Measurements from ENCODE around the gene RAB31.
"Not testable (repeated sequence)": the region's sequence is repeated elsewhere in the genome, so short reads cannot be mapped to it uniquely, and the experiment has no call there.

RAB31 gene

DNA sequence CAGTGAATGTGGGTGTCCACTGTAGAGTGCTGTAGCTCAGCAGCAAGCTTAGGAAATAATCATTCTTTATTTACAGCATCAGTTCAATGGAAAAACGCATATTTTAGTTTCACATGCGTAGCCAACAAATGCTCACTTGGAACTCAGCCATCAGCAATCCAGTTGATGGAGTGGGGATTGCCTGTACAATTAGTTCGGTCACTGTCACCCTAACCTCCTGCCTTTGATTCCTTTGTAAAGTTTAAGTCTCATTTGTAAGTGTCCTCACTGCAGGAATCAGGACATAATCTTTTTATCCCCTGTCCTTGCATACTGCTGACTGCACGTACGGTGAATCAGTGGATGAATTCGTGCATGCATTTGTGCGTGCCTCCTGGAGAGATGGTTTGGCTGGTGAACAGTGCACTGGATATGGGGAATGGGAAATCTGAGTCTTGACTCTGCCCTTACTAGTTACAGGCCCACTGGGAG, 55.9 kb downstream of the RAB31 start:
- peak; percentile 29 for DNase-seq

DNA sequence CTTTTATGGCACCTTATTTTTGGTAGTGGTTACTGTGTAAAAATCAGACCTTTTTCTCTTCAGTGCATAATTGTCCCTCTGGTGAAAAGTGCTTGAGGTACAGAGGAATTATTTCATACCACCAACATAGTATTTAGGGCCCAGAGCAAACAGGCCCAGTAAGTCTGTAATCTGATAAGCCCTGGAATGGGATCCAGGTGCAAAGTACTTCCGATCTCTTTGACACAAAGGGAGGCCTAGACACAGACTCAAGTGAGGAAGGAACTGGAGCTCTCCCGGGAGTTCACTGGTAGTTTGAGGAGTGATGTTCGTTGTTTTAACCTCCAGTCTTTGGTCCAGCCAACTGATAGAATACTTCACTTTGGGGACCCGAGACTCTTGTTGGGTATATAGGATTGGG, 57.4 kb downstream of the RAB31 start:
- DNase-seq = no peak

DNA sequence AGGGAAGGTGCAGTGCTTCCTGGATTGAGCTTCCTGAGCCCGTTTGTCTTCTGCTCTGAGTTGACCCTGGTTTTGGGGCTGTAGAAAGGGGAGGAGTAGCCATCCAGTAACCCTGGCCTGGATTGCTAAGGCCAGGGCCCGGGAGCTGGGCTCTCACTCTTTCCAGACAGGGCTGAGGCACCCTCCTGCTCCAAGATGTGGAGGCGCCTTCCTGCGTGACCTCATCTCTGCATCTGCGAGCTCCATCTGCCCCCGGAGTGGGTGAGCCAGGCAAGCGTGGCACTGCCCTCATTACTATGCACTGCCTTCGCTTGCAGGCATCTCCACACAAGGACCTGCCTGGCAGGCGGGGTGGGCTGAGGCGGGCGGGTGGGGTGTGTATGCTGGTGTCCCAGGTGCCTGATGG, 58.0 kb downstream of the RAB31 start:
- no peak for DNase-seq

DNA sequence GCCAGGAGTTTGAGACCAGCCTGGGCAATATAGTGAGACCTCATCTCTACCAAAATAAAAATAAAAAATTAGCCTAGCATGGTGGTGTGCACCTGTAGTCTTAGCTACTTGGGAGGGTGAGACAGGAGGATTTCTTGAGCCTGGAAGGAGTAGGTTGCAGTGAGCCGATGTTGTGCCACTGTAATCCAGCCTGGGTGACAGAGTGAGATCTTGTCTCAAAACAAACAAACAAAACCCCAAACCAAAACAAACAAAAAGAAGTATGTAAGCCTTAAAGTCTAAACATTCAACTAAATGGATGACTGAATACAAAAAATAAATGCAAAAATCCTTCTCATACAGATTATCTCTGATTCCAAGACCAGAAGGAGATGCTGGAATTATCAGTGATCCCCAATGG, 58.6 kb downstream of the RAB31 start:
- DNase-seq = no peak

DNA sequence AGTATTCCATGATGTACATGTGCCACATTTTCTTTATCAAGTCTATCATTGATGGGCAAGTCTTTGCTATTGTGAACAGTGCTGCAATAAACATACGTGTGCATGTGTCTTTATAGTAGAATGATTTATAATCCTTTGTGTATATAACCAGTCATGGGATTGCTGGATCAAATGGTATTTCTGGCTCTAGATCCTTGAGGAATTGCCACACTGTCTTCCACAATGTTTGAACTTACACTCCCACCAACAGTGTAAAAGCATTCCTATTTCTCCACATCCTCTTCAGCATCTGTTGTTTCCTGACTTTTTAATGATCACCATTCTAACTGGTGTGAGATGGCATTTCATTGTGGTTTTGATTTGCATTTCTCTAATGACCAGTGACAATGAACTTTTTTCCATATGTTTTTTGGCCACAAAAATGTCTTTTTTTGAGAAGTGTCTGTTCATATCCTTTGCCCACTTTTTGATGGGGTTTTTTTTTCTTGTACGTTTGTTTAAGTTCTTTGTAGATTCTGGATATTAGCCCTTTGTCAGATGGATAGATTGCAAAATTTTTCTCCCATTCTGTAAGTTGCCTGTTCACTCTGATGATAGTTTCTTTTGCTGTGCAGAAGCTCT, 60.1 kb downstream of the RAB31 start:
- not testable (repeated sequence) for DNase-seq

DNA sequence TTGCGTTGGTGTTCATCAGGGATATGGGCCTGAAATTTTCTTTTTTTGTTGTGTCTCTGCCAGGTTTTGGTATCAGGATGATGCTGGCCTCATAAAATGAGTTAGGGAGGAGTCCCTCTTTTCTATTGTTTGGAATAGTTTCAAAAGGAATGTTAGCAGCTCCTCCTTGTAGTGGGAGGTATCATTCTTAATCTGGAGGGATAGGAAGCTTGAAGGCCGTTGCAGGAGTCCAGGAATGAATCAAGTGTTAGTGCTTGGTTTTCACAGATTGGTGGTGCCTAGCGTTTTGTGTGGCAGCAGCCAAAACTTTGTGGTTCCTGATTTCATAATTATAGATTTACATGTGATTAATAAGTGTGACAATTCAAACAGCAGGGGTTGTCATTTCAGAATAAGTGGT, 62.0 kb downstream of the RAB31 start:
- DNase-seq = not testable (repeated sequence)

DNA sequence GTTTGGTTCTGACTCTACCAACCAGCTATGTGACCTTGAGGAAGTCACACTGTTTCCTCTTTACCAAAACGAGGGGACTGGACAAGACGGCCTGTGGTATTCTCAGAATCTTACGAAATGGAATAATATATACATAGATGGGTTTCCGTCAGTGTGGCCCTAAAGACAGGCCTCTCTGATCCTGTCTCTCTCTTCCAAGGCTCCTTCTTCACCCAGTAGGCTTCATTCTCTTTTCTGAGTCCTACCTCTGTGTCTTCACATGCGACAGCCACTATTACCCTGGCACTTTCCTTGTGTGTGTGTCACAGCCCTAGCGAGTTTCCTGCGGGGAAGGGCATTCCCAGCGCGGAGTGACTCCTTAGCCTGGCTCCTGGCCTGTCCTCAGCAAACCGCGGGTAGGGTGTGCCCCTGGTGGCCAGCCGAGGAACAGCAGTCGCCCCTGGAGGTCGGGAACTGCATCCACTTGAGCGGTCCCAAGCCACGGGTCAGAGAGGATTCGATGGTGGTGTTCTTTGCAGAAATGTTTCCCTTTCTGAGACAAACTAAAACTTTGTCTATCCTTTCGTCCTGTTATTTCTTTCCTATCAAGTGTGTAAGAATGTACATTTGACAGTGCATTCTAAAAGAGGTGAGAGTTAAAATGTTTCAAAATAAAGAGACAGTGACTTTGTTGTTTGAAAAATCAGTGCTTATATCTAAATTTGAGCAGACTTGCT, 63.3 kb downstream of the RAB31 start:
- peak; percentile 86 for DNase-seq

DNA sequence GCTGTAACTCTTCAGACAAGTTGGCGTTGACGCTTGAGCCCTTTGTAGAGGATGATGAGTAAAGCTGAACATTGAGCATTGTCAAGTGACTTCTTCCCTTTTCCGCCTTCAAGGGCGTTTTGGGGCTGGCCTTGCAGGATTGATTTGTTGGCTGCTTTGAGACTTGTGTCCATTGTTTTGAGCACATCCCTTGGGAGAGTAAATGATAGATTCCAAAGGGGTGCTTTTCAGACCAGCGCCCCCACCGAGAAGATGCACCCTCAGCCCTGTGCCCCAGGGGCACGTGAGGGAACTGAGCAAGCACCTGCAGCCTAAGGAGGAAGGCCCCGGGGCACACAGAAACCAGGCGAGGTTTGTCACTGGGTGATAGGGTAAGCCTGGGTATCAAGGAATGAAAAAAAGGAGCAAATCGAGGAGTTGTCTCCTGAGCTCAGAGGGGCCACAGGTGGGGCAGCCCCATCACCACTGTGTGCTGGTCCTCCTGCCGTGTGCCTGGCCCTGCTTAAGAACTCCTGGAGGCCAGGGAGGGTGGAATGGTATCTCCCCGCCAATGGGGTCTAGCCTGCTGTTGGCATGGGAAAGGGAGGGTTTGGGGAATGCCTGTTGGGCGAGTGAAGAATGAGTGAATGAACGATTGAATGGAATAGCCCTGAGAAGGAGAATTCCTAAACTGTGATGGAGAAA, 64.0 kb downstream of the RAB31 start:
- DNase-seq = no peak

DNA sequence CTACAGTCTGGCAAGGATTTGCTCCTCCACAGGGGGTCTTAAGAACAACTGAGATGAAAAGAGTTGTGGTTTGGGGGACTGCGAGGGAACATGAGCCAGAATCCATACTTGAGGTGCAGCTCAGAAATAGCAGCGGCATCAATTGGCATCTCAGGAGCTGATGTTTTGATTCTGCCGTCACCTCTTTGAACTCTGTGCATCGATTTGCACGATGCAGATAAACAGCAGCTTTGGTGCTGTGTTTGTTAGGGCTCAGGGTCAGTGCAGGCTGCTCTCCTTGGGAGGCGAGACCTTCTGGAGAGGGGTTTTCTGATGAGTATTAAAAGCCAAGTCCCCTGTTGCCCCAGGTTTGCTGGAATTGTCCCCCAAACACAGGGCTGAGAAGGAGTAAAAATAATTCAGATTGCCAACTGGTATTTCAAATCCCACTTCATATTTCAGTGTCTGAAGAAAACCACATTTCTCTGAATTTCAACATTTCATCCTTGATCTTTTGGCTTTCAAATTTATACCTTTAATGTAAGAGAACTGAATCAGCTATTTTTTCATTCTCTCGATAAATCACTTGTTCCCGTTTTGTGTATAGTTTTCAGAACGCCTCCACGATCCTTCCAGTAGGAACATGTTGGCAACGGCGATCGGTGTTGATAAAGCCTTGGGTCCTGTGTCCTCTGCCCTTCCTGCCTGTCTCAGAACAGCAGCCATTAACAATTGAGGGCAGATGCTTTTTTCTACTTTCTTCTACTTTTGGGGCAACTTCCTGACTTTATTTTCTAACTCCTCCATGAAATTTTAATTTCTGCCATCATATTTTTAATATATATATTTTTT, 65.0 kb downstream of the RAB31 start:
- DNase-seq = no peak

DNA sequence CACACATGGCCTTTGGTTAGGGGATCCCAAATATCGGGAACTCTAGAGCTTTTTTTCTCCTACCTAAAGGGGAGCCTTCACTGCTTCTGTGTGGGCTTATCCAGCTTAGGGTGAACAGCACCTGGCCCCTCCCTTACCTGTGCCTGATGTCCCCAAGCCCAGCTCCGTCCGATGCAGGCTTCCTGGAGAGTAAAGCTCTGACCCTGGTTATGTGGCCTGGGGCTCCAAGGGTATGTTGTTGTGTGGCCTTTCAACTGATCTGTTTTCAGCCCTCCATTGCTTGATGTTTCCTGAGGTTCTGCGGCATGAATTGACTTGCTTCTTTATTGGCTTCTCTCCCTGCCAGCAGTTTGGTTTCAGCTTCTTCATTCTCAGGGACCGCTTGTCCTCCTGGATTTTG, 66.0 kb downstream of the RAB31 start:
- no peak for DNase-seq

DNA sequence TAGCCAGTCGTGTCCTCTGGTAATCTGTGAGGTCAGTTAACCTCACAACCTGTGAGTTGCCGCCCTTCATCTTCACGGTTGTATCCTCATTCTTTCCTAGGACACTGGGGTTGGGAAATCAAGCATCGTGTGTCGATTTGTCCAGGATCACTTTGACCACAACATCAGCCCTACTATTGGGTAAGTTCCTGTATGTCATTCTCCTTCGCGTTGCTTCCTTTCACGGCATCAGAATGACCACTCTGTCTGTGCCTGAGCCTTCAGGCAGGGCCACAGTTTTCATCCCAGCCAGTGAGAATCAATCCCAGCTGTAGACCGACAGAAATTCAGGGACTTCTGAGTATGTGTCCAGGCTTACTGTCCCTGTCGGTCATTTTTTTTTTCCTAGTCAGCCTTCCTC, 67.1 kb downstream of the RAB31 start:
- no peak for DNase-seq

DNA sequence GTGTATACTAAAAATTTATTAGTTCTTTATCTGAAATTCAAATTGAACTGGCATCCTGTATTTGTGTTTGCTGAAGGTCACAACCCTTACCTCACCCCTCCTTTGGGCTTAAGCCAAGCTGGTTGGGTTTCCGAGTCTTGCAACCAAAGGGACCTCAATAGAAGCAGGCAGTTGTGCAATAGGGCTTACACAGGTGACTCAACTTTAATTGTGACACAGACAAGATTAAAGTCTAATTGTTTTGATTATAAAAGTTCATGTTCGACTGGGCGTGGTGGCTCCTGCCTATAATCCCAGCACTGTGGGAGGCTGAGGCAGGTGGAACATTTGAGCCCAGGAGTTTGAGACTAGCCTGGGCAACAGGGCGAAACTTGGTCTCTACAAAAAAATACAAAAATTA, 71.5 kb downstream of the RAB31 start:
- no peak for DNase-seq

DNA sequence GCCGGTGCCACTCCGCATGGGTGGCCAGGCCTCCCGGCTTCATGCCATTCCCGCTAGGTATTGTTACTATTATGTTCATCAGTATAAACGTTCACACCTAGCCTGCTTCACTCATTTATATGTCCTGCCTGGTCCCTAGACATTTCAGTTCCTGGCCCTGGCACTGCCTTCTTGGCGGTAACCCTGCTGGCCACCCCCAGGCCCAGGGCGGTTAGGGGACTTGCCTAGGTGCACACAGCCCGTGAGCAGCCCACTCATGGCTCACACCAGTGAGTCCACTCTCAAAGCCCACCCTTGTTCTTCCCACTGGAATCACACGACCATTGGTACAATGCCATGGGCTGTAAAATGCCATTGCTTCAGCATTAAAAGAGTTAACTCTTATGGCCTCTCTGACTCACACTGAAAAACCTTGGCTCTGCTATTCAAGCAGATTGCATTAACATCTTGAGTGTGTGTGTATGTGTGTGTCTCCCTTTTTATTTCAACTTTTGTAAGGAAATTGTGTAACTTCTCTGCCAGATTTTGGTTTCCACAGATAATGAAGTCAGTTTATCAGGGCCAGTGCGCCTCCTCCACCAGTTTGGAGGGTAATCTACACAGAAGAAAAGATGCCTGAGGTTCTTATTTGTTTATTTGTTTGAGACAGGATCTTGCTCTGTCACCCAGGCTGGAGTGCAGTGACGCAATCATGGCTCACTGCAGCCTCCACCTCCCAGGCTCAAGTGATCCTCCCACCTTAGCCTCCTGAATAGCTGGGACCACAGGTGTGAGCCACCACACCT, 74.2 kb downstream of the RAB31 start:
- no peak for DNase-seq

DNA sequence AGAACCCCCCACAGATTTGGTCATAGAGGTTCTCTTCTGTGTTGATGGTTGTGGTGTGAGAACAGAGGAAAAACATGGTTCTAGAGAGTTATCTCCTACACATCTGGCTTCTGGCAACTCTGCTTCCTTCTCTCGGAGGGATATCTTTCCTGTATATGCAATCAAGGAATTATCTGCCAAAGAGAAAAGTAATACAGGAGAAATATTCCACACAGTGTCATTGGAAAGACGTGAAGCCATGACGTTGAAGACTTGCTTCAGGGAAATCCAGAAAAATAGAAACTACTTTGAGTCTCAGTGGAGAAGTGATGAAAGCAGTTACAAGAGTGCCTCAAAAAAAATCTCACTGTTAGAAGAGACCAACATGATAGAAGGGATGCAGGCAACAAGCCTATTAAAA, 78.5 kb downstream of the RAB31 start:
- DNase-seq = no peak

DNA sequence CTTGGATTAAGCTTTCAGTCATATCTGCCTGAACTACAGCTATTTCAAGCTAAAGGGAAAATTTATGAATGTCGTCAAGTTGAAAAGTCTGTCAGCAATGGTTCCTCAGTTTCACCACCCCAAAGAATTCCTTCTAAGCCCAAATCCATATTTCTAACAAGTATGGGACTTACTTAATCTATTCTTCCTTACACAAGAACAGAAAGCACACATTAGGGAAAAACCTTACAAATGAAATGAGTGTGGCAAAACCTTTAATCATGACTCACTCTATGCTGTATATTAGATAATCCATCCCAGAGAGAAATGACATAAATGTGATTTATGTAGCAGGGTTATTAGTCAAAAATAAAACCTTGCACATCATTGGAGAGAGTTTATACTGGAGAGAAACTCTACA, 78.9 kb downstream of the RAB31 start:
- no peak for DNase-seq

DNA sequence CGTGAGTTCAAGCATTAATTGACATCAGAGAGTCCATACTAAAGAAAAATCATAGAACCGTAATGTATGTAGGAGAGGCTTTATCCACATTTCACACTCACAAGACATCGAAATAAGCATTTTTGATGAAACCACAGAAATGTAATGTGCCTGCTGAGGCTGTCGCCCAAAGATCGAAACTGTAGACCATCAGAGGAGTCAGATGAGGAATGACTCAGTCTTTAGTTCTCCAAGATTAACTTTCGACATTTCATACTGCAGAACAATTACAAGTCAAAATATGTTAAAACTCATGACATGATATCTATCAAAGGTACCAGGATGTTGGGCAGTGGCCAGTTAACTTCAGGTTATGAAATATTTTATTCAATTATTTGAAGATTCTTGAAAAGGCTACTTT, 79.6 kb downstream of the RAB31 start:
- DNase-seq = no peak

DNA sequence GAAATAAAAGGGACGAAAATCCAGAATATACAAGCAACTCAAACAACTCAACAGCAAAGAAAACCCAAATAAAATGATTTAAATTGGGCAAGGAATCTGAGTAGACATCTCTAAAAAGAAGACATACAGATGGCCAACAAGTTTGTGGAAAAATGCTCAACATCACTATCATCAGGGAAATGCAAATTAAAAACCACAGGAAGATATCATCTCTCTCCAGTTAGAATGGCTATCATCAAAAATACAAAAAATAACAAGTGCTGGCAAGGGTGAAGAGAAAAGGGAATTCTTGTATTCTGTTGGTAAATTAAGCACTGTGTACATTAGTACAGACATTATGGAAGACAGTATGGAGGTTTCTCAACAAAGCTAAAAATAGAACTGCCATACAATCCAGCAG, 80.0 kb downstream of the RAB31 start:
- no peak for DNase-seq

DNA sequence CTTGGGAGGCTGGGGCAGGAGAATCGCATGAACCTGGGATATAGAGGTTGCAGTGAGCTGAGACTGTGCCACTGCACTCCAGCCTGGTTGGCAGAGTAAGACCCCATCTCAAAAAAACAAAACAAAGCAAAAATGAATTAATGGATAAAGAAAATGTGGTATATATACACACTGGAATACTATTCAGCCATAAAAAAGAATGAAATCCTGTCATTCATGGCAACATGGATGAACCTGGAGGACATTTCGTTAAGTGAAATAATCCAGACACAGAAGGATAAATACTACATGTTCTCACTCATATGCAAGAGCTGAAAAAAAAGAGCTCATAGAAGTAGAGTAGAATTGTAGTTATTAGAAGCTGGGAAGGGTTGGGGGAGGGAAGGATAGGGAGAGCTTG, 80.8 kb downstream of the RAB31 start:
- DNase-seq = no peak

DNA sequence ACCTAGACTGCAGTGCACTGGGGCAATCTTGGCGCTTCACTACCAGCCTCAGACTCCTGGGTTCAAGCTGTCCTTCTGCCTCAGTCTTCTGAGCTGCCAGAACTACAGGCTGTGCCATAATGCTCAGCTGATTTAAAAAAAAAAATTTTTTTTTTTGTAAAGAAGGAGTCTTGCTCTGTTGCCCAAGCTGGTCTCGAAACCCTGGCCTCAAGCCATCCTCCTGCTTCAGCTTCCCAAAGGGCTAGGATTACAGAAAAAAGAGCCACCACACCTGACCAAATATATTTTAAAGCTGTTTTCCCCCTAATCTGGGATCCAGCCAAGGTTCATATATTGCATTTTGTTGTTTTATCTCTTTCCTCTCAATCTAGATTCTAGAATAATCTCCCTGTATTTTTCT, 82.2 kb downstream of the RAB31 start:
- DNase-seq = no peak

DNA sequence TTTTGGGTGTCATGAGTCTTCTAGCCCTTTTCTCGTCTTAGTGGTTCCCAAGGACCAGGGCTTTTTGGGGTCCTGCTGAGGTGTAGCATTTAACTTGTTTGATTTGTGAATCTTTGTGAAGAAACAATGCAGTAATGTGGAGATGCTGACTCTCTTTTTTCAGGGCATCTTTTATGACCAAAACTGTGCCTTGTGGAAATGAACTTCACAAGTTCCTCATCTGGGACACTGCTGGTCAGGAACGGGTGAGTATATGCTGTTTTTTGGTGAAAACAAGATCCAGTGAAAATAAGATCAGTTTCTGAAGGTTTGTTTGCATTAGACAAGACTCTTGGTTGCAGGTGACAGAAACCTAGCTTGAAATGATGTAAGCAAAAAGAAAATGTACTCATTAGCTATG, 83.9 kb downstream of the RAB31 start:
- no peak for DNase-seq

DNA sequence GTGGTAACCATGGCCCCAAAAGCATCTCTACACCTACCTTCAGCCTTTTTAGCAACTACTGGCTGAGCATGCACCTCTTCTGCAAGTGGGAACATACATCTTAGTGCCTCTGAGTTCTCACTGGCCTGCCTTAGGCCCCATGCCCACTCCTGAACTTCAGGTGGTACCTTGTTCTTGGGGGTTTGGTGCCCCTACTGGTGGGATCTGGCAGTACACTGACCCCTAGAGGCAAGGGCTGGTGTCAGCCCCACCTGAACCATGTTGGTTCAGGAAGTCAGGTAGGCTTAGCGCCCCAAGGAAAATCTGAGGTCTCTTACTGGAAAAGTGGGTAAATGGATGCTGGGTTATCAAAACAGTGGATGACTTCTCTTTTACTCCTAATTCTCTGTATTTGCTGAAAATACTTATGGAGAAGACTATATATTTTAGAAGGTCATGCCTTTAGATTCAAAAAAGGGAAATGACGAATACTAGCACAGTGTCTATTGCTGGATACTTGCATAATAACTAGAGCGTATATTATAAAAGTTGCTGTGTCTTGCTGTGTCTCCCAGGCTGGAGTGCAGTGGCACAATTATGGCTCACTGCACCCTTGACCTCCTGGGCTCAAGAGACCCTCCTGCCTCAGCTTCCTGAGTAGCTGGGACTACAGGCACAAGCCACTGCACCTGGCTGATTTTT, 84.6 kb downstream of the RAB31 start:
- no peak for DNase-seq

DNA sequence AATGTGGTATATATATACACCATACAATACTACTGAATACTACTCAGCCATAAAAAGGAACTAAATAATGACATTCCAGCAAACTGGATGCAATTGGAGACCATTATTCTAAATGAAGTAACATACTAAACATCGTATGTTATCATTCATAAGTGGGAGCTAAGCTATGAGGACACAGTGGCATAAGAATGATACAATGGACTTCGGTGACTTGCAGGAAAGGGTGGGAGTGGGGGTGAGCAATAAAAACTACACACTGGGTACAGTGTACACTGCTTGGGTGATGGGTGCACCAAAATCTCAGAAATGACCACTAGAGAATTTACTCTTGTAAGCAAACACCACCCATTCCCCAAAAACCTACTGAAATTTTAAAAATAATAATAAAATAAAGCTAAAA, 87.9 kb downstream of the RAB31 start:
- DNase-seq = no peak

Data from femur (tissue), 1 donor.